ENCODE results near the gene TFCP2.

DNA sequence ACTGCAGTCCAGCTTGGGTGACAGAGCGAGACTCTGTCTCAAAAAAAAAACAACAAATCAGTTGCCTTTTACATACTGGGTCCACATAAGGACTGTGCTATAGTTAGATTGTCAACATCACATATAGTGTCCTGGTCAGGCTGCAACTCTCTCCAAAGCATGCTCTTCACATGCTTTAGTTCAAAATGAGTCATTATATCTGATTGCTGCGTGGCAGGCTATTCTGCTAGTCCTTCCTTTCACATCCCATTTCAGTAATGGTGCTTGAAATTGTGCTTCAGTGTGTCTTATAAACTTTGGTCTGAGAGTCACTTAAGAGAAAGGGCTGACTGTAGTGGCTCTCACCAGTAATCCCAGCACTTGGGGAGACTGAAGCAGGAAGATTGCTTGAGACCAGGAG is 117.9 kb downstream of the TFCP2 start:
- TF ChIP-seq, protein P1, sequence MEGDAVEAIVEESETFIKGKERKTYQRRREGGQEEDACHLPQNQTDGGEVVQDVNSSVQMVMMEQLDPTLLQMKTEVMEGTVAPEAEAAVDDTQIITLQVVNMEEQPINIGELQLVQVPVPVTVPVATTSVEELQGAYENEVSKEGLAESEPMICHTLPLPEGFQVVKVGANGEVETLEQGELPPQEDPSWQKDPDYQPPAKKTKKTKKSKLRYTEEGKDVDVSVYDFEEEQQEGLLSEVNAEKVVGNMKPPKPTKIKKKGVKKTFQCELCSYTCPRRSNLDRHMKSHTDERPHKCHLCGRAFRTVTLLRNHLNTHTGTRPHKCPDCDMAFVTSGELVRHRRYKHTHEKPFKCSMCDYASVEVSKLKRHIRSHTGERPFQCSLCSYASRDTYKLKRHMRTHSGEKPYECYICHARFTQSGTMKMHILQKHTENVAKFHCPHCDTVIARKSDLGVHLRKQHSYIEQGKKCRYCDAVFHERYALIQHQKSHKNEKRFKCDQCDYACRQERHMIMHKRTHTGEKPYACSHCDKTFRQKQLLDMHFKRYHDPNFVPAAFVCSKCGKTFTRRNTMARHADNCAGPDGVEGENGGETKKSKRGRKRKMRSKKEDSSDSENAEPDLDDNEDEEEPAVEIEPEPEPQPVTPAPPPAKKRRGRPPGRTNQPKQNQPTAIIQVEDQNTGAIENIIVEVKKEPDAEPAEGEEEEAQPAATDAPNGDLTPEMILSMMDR (conservative IDR thresholded peaks at IDR 0.05) = no peak
- no peak for TF ChIP-seq EZH2 (IDR thresholded peaks at IDR 0.05; ENCODE audit: low read depth)
